HepG2 (cell line): ENCODE results near the gene SSTR5. TPM values are rescaled to one million over a fixed set of nuclear protein-coding genes. Genes with fewer than 3 reads are reported as not detected.

Source experiments
- ATAC-seq: fragments of 200-7000 bp; cut with Tn5 transposase; 3 replicates; pipeline ENCODE4 v1.9.1; 2020; ENCODE audit warnings: mild to moderate bottlenecking, moderate library complexity
- BruUV-seq: library from RNA; stranded (reverse); fragments of 400-500 nt; replicated peaks from 2 replicates; lab custom pipeline; 2021; lab: Mats Ljungman, UMichigan
- CTCF ChIA-PET: fragments of 300-600 bp; formaldehyde crosslinking; extraction: SDS; loops from one replicate; lab custom pipeline; 2021; ENCODE audit warnings: low total read pairs, inconsistent platforms, low intra/inter-chr PET ratio; lab: Yijun Ruan, JAX
- POLR2A ChIA-PET: fragments of 350-600 bp; sonication (Branson Sonifier 250); formaldehyde crosslinking; loops from one replicate; lab custom pipeline; 2020; ENCODE audit warnings: antibody characterized with exemption, inconsistent platforms; lab: Yijun Ruan, JAX
- DNase-seq: peaks from one replicate; pipeline ENCODE4 v3.0.0-alpha.2; 2015; ENCODE audit warnings: low spot score
- FAIRE-seq: peaks from 3 replicates; lab custom pipeline; 2011; peaks lifted over from hg19 to GRCh38; lab: Jason Lieb, UNC
- H2AFZ ChIP-seq: one replicate; pipeline ENCODE4 v1.6.1; 2011; ENCODE audit warnings: low read length, inconsistent platforms
- H3K27ac ChIP-seq: fragments of 300-600 bp; 3 replicates; pipeline ENCODE4 v1.8.0; 2011; ENCODE audit warnings: mixed run types, mild to moderate bottlenecking, mixed read lengths, low read length, inconsistent platforms; ENCODE audit not compliant: insufficient read depth; ENCODE audit errors: extremely low read length
- H3K27me3 ChIP-seq, 2 experiments: fragments of 200-600 bp in 1 of 2; 2 replicates in 1 of 2; 3 replicates in 1 of 2; pipeline versions ENCODE4 v1.6.0 to v1.8.0; 2011; ENCODE audit warnings: low read length in 2 of 2, mild to moderate bottlenecking in 2 of 2, moderate library complexity in 2 of 2, inconsistent platforms in 1 of 2; ENCODE audit not compliant: insufficient read depth in 2 of 2, control insufficient read depth in 1 of 2
- H3K36me3 ChIP-seq, 2 experiments: fragments of 200-600 bp in 1 of 2; replicated peaks in 1 of 2; 2 replicates in 1 of 2; 3 replicates in 1 of 2; pipeline versions ENCODE4 v1.5.1 to v1.8.0; 2011; ENCODE audit warnings: low read length in 2 of 2, inconsistent platforms in 1 of 2; ENCODE audit not compliant: insufficient read depth in 2 of 2, control insufficient read depth in 1 of 2
- H3K4me1 ChIP-seq: 2 replicates; pipeline ENCODE4 v1.5.1; 2012; ENCODE audit warnings: low read length, inconsistent platforms; ENCODE audit not compliant: insufficient read depth
- H3K4me2 ChIP-seq: 2 replicates; pipeline ENCODE4 v1.6.0; 2011; ENCODE audit warnings: low read depth, low read length, inconsistent platforms
- H3K4me3 ChIP-seq, 3 experiments: fragments of 200-600 bp in 1 of 3; sonication (generic), shearing (Covaris generic) in 1 of 3; replicated peaks in 1 of 3; 2 replicates each; pipeline ENCODE4 v1.5.1; 2011 to 2016; ENCODE audit warnings: low read length in 3 of 3, inconsistent platforms in 2 of 3, low read depth in 2 of 3, mild to moderate bottlenecking in 2 of 3, control low read depth in 1 of 3, mixed read lengths in 1 of 3; ENCODE audit not compliant: insufficient read depth in 1 of 3
- H3K79me2 ChIP-seq: one replicate; pipeline ENCODE4 v1.6.1; 2011; ENCODE audit warnings: low read length, inconsistent platforms; ENCODE audit not compliant: insufficient read depth
- H3K9ac ChIP-seq: 2 replicates; pipeline ENCODE4 v1.6.0; 2011; ENCODE audit warnings: mild to moderate bottlenecking, low read depth, low read length, inconsistent platforms; ENCODE audit not compliant: insufficient read depth
- H3K9me3 ChIP-seq: 2 replicates; pipeline ENCODE4 v1.5.1; 2012; ENCODE audit warnings: mild to moderate bottlenecking, low read length
- H4K20me1 ChIP-seq: 2 replicates; pipeline ENCODE4 v1.6.0; 2011; ENCODE audit warnings: inconsistent platforms, mild to moderate bottlenecking, low read length, moderate library complexity; ENCODE audit not compliant: insufficient read depth
- HNF4A ChIP-seq: sonication (generic); formaldehyde crosslinking; IDR thresholded peaks from 2 replicates; pipeline ENCODE4 v1.4.0; 2020; ENCODE audit warnings: missing genetic modification reagents
- KDM2A ChIP-seq: sonication (generic); formaldehyde crosslinking; IDR thresholded peaks from 2 replicates; pipeline ENCODE4 v1.4.0; 2020; ENCODE audit warnings: low read depth, missing genetic modification reagents, borderline replicate concordance
- NFYC ChIP-seq: IDR thresholded peaks from 2 replicates; pipeline ENCODE4 v1.6.1; 2016; ENCODE audit warnings: missing genetic modification reagents, missing compliant biosample characterization
- ZNF607 ChIP-seq: sonication (generic); formaldehyde crosslinking; IDR thresholded peaks from 2 replicates; pipeline ENCODE4 v1.5.1; 2020; ENCODE audit warnings: missing genetic modification reagents, mild to moderate bottlenecking, borderline replicate concordance
- ZNF720 ChIP-seq: sonication (generic); formaldehyde crosslinking; IDR thresholded peaks from 2 replicates; pipeline ENCODE4 v1.4.0; 2020; ENCODE audit warnings: missing genetic modification reagents
- WGBS: methylation state at CpG from one replicate; pipeline ENCODE4 v1.1.6; 2017; ENCODE audit warnings: low lambda C conversion rate; 5-methylcytosine and 5-hydroxymethylcytosine counted together
- in situ Hi-C: cut with HindIII; loops from 2 replicates; pipeline ENCODE4 v1.10.0; 2017; ENCODE audit warnings: low pct_unique_long_range_greater_than_20kb; ENCODE audit not compliant: extremely low pct_ligation_motif_present
- intact Hi-C: fragments of 100-400 bp; cut with micrococcal nuclease; formaldehyde crosslinking; loops from one replicate; pipeline ENCODE4 v1.10.0; 2022; ENCODE audit not compliant: unreplicated experiment
- polyA plus RNA-seq, 8 experiments: library from polyadenylated mRNA; depleted of rRNA in 3 of 8; stranded (reverse) in 7 of 8; unstranded in 1 of 8; fragments of >200 nt; fragmentation: Illumina TruSeq in 4 of 8; extraction: Trizol in 4 of 8; gene quantifications; 2 replicates each; pipeline versions ENCODE4 v1.2.1 to v1.2.3, GENCODE V29; 2011 to 2016; ENCODE audit warnings: low read depth in 4 of 8, missing spikeins in 1 of 8, mixed read lengths in 1 of 8; ENCODE audit not compliant: insufficient read depth in 1 of 8
- total RNA-seq, 5 experiments: library from RNA; depleted of rRNA; stranded (reverse); fragments of >200 nt; fragmentation: Illumina TruSeq; extraction: Trizol; gene quantifications; 2 replicates each; pipeline ENCODE4 v1.2.3, GENCODE V29; 2016; ENCODE audit warnings: low read depth in 1 of 5
- TF ChIP-seq, protein P1 (sequence below): sonication (generic); formaldehyde crosslinking; IDR thresholded peaks from 2 replicates; pipeline ENCODE4 v1.4.0; 2020; ENCODE audit warnings: missing genetic modification reagents, borderline replicate concordance
- TF ChIP-seq, protein P2 (sequence below): sonication (generic); formaldehyde crosslinking; IDR thresholded peaks from 2 replicates; pipeline ENCODE4 v1.4.0; 2020; ENCODE audit warnings: missing genetic modification reagents
- TF ChIP-seq, protein P3 (sequence below): IDR thresholded peaks from 2 replicates; pipeline ENCODE4 v1.6.1; 2018; ENCODE audit warnings: missing genetic modification reagents

The SSTR5 gene
- total and polyA plus RNA-seq, 2 of the 13 experiments (the other 11 are each of a cell fraction or from before 2014, with no cell fraction given): 0.20 to 0.49 TPM

DNA sequence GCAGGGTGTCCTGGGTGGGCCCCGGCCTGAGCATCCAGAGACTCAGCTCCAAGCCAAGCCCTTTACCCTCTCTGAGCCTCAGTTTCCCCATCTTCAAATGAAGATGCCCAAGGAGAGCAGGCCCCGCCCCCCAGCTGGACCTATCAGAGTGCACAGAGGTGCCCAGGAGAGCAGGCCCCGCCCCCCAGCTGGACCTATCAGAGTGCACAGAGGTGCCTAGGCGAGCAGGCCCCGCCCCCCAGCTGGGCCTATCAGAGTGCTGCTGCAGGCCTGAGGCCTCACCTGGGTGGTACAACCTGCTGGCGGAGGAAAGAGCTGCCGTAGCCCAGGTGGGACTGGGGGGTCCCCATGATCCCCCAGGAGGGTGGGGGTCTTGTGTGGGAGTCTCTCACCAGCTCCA is 3.4 kb upstream of the SSTR5 start:
- peaks cover 16 to 79% of the 10 kb centered on the region in 2 experiments; a peak in 4 of 5 replicates for H3K27me3 ChIP-seq
- H3K27ac ChIP-seq: no peak overlapping the region
- H4K20me1 ChIP-seq: peaks cover 5% of the 10 kb centered on the region; the same call in 1 of the 2 replicates
- TF ChIP-seq, protein P1, sequence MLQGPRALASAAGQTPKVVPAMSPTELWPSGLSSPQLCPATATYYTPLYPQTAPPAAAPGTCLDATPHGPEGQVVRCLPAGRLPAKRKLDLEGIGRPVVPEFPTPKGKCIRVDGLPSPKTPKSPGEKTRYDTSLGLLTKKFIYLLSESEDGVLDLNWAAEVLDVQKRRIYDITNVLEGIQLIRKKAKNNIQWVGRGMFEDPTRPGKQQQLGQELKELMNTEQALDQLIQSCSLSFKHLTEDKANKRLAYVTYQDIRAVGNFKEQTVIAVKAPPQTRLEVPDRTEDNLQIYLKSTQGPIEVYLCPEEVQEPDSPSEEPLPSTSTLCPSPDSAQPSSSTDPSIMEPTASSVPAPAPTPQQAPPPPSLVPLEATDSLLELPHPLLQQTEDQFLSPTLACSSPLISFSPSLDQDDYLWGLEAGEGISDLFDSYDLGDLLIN (CRISPR knock-in tag): no peak
- TF ChIP-seq ZNF720 (CRISPR knock-in tag) (no peak), NFYC (CRISPR knock-in tag) (0 out of 2 replicates have a peak, but pooled peaks have one; percentile 16), KDM2A (0 out of 2 replicates have a peak, but pooled peaks have one; percentile 4), HNF4A (CRISPR knock-in tag) (no peak), ZNF607 (CRISPR knock-in tag) (0 out of 2 replicates have a peak, but pooled peaks have one; percentile 40)
- TF ChIP-seq, protein P2, sequence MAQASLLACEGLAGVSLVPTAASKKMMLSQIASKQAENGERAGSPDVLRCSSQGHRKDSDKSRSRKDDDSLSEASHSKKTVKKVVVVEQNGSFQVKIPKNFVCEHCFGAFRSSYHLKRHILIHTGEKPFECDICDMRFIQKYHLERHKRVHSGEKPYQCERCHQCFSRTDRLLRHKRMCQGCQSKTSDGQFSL (CRISPR knock-in tag): no peak
- TF ChIP-seq, protein P3, sequence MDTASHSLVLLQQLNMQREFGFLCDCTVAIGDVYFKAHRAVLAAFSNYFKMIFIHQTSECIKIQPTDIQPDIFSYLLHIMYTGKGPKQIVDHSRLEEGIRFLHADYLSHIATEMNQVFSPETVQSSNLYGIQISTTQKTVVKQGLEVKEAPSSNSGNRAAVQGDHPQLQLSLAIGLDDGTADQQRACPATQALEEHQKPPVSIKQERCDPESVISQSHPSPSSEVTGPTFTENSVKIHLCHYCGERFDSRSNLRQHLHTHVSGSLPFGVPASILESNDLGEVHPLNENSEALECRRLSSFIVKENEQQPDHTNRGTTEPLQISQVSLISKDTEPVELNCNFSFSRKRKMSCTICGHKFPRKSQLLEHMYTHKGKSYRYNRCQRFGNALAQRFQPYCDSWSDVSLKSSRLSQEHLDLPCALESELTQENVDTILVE (CRISPR knock-in tag): no peak
- FAIRE-seq: no peak
- H3K9ac ChIP-seq: no peak overlapping the region
- in situ Hi-C loops: no loop called here
- no CpG with 5 or more reads among the region's 7 CpGs for WGBS
- H3K4me1 ChIP-seq: no peaks in the 10 kb centered on the region
- no peaks in the 10 kb centered on the region for H3K79me2 ChIP-seq
- intact Hi-C loops: no loop called here
- POLR2A ChIA-PET: no interaction called here
- no TSS peak for BruUV-seq
- H2AFZ ChIP-seq: no peak overlapping the region
- H3K4me2 ChIP-seq: no peak overlapping the region
- H3K4me3 ChIP-seq: no peak overlapping the region
- CTCF ChIA-PET: no interaction called here
- H3K9me3 ChIP-seq: no peaks in the 10 kb centered on the region
- ATAC-seq: peak; percentile 18
- DNase-seq: no peak
- H3K36me3 ChIP-seq: no peaks in the 10 kb centered on the region
